HL-60 (cell line): ENCODE data around the gene AGPAT3.

ENCODE experiments used
- CTCF ChIP-seq: IDR thresholded peaks from one replicate; pipeline ENCODE4 v1.5.1; 2011; ENCODE audit warnings: low read length, control low read depth, inconsistent platforms; ENCODE audit not compliant: insufficient read depth
- GABPA ChIP-seq: IDR thresholded peaks from 2 replicates; pipeline ENCODE4 v1.6.1; 2012; ENCODE audit warnings: low read depth
- POLR2AphosphoS5 ChIP-seq: IDR thresholded peaks from 2 replicates; pipeline ENCODE4 v1.6.1; 2012; ENCODE audit warnings: low read depth
- REST ChIP-seq: IDR thresholded peaks from 2 replicates; pipeline ENCODE4 v1.6.1; 2012; ENCODE audit warnings: low read depth; ENCODE audit not compliant: insufficient replicate concordance
- SPI1 ChIP-seq: IDR thresholded peaks from 2 replicates; pipeline ENCODE4 v1.6.1; 2012; ENCODE audit warnings: low read depth, mild to moderate bottlenecking, borderline replicate concordance

GRCh38 chr21:44028287-44028659 is 163.2 kb downstream of the AGPAT3 start:
- no peak for TF ChIP-seq CTCF
- TF ChIP-seq GABPA, result no peak
- TF ChIP-seq POLR2AphosphoS5, result no peak
- TF ChIP-seq SPI1, result no peak
- no peak for TF ChIP-seq REST
